GM10847 (cell line): Measurements from ENCODE around the gene CHRNA9.

Source experiments
- POLR2A ChIP-seq: IDR thresholded peaks from 2 replicates; pipeline ENCODE4 v1.6.1; 2011; ENCODE audit not compliant: insufficient read length; ENCODE audit errors: extremely low read depth

CHRNA9 gene

DNA sequence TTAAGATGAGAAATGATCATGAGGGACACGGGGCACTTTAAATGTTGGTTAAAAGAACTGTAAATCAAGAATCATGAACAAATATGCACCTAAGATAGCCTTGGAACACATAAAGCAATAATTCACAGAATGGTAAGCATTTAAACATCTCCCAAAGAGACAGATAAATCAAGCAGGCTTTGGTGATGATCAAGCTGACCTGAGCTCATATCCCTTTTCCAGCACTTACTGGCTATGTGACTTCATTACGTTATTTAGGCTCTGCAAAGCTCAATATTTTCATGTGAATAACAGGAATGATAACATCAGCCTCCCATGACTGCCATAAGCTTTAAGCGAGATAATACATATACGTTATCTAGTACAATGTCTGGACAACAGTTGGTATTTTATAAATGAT is 54.9 kb downstream of the CHRNA9 start:
- TF ChIP-seq POLR2A: no peak

- TF ChIP-seq POLR2A: no peak
Measured at GRCh38 chr4:40394236-40394635, 59.1 kb downstream of the CHRNA9 start.

DNA sequence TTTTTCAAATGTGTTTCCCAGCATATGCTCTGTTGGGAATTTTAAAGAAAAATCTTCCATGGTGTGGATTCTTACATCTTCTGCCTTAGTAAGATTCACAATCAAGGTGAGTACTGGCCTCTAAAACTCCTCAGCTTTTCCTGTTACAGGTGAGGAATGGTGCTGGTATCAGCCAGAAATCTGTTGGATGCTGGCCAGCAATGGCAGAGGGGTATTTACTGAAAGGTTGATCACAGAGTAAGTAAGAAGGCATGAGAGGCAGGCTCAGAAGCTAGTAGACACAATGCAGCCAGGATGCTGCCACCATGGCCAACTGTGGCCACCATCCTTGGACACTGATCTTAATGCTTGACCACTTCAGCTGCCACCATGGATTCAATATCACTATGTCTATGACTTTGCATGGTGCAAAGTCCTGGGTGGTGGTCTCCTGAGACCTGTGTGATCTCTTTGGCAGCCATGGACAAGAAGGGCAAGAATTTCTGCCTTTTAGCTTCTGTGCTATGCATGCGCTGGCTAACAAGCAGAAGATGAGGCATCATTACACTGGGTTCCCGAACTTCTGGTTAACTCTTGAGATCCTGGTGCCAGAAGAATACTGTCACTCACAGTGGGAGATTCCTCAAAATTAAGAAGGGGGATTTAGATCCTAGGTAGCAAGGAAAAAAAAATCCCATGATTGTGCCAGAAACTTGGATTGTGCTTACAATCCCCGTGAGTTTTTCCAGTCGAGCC is 60.2 kb downstream of the CHRNA9 start:
- no peak for TF ChIP-seq POLR2A

DNA sequence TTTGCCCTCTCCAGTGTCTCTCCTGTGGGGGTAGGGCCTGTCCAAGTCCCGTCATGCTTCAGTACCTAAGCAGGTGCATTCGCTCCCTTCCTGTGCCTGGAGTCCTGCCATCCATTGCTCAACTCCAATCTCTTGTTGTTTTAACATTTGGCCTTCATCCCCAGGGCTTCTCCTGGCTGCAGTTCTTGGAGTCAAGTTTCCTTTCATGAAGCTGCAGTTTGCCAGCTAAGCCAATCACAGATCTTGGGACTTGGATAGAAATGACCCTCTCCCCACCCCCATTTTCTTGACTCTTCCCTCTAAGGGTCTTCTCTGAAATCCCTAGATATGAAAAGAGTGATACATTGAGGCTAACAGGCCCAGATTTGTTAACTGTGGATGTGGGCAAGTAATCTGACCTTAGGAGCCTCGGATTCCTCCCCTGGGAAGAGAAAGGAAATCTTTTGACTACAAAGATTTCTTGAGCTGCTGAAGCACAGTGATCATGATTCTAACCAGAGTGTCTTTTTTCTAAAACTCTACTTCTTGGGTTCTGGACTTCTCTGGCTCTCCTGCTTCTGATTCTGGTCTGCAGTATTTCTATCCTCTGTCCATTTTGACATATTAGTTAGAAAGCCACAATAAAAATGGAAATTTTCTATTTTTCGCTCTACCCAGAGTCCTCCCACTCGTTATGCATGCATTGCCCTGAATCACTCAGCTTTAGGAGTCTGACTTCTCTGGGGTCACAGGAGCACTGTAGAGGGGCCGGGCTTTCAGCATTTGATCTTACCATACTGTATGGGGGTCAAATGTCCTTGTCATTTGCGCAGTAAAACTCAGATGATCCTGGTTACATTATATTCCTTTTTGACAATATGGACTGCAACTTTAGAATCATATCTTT is 61.0 kb downstream of the CHRNA9 start:
- no peak for TF ChIP-seq POLR2A

DNA sequence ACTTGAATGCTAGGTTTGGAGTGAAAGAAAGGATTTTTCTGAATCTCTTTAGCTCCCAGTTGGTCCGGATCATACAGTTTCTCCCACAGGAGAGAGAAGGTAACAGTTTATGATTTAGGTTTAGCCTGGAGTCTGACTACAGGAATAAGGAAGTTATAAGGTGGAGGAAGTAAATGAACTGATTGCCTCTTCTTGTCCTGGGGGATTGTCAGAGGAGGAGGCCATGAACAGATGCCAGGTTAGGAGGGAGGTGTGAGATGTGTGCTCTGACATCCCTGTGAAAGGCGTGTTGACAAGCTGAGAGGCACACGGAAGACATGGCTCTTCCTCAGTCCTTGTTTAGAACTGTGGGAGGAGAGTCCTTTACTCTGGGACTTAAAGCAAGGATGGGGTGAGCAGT is 64.4 kb downstream of the CHRNA9 start:
- no peak for TF ChIP-seq POLR2A

GRCh38 chr4:40401096-40401495 is 66.0 kb downstream of the CHRNA9 start:
- TF ChIP-seq POLR2A: no peak

DNA sequence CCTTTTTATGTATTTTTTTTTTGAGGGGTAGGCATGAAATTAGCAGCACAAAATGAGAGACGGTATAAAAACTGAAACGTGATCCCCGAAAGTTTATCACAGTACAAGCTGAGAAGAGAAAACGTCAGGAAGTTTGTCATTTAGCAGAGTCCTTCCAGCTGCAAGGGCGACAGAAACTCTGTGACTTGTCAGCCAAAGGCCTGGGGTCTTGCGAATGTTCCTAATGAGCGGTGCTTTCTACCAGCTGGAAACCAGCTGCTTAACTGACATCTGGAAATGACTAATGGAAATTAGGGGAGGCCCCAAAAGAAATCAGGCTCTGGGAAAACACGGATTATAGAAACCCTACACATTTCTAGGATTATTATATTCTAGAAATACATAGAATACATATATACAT is 66.5 kb downstream of the CHRNA9 start:
- no peak for TF ChIP-seq POLR2A

GRCh38 chr4:40402556-40402955 is 67.4 kb downstream of the CHRNA9 start:
- TF ChIP-seq POLR2A: no peak

DNA sequence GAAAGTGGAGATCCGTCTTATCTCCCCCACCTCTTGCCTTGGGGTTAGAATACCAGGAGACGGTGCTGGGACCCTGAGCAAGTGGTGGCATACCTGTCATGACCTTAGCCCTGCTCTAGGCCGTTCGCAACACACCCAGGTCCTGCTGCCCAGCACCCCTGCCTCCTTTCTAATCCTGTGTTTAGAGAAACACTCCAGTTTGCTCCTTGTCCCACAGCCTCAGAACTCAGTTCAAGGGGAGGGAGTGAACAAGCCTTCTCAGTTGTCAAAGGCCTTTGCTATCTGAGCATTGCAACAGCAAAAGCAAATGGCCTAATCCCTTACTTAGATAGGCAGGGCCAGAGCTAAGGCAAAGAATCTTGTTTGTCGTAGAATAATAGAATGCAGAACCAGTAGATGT is 67.9 kb downstream of the CHRNA9 start:
- TF ChIP-seq POLR2A: no peak
